HL-60 (cell line): ENCODE measurements around the gene COX11.

Experiments
- DNase-seq, 2 experiments: peaks; one replicate each; pipeline ENCODE4 v3.0.0-alpha.2; 2010 to 2020; ENCODE audit warnings: low read depth in 1 of 2, low spot score in 1 of 2
- H3K27ac ChIP-seq: fragments of 250-450 bp; sonication (Bioruptor Pico); replicated peaks from 2 replicates; pipeline ENCODE4 v1.5.1; 2020; ENCODE audit warnings: mild to moderate bottlenecking, moderate library complexity
- H3K27me3 ChIP-seq: fragments of 250-450 bp; sonication (Bioruptor Pico); 2 replicates; pipeline ENCODE4 v1.5.1; 2021; ENCODE audit warnings: mild to moderate bottlenecking, moderate library complexity; ENCODE audit not compliant: insufficient read depth, poor library complexity, severe bottlenecking
- H3K4me3 ChIP-seq: replicated peaks from 2 replicates; pipeline ENCODE4 v1.5.1; 2011; ENCODE audit warnings: mild to moderate bottlenecking, control low read depth, low read length; ENCODE audit not compliant: insufficient read depth
- GABPA ChIP-seq: IDR thresholded peaks from 2 replicates; pipeline ENCODE4 v1.6.1; 2012; ENCODE audit warnings: low read depth
- POLR2AphosphoS5 ChIP-seq: IDR thresholded peaks from 2 replicates; pipeline ENCODE4 v1.6.1; 2012; ENCODE audit warnings: low read depth
- REST ChIP-seq: IDR thresholded peaks from 2 replicates; pipeline ENCODE4 v1.6.1; 2012; ENCODE audit warnings: low read depth; ENCODE audit not compliant: insufficient replicate concordance
- SPI1 ChIP-seq: IDR thresholded peaks from 2 replicates; pipeline ENCODE4 v1.6.1; 2012; ENCODE audit warnings: low read depth, mild to moderate bottlenecking, borderline replicate concordance
- TF ChIP-seq, protein P1 (sequence below): IDR thresholded peaks from one replicate; pipeline ENCODE4 v1.5.1; 2011; ENCODE audit warnings: low read length, control low read depth, inconsistent platforms; ENCODE audit not compliant: insufficient read depth

Gene COX11

GRCh38 chr17:54945231-54945630 is 23.2 kb downstream of the COX11 start:
- no peak for DNase-seq
- no peak overlapping the region for H3K4me3 ChIP-seq
- TF ChIP-seq, protein P1, sequence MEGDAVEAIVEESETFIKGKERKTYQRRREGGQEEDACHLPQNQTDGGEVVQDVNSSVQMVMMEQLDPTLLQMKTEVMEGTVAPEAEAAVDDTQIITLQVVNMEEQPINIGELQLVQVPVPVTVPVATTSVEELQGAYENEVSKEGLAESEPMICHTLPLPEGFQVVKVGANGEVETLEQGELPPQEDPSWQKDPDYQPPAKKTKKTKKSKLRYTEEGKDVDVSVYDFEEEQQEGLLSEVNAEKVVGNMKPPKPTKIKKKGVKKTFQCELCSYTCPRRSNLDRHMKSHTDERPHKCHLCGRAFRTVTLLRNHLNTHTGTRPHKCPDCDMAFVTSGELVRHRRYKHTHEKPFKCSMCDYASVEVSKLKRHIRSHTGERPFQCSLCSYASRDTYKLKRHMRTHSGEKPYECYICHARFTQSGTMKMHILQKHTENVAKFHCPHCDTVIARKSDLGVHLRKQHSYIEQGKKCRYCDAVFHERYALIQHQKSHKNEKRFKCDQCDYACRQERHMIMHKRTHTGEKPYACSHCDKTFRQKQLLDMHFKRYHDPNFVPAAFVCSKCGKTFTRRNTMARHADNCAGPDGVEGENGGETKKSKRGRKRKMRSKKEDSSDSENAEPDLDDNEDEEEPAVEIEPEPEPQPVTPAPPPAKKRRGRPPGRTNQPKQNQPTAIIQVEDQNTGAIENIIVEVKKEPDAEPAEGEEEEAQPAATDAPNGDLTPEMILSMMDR, result no peak
- no peak overlapping the region for H3K27ac ChIP-seq
- H3K27me3 ChIP-seq, result no peaks in the 10 kb centered on the region

DNA sequence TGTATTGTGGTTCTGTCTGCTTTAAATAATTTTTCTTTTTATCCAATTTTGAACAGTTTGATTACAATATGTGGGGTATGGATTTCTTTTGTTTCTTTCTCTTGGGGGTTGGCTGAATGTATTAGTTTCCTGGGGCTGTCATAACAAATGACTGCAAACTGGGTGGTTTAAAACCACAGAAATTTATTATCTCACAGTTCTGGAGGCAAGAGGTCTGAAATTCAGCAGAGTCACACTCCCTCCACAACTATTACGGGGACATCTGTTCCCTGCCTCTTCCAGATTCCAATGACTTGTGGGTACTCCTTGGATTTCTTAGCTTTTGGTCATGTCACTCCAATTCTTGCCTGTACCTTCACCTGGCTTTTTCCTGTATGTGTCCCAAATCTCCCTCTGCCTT is 23.7 kb downstream of the COX11 start:
- Histone ChIP-seq H3K4me3 (no peak overlapping the region), H3K27ac (no peak overlapping the region), H3K27me3 (no peaks in the 10 kb centered on the region)
- TF ChIP-seq POLR2AphosphoS5, result no peak
- no peak for TF ChIP-seq REST
- TF ChIP-seq, protein P1, result no peak
- no peak for TF ChIP-seq SPI1
- no peak for TF ChIP-seq GABPA
- DNase-seq, result no peak

- Histone ChIP-seq H3K27ac (no peak overlapping the region), H3K4me3 (no peak overlapping the region), H3K27me3 (no peaks in the 10 kb centered on the region)
- TF ChIP-seq SPI1 (no peak), REST (no peak), POLR2AphosphoS5 (no peak), GABPA (no peak)
- TF ChIP-seq, protein P1, result no peak
- DNase-seq, result no peak
These were observed 27.2 kb downstream of the COX11 start for GRCh38 chr17:54941285-54941684.

DNA sequence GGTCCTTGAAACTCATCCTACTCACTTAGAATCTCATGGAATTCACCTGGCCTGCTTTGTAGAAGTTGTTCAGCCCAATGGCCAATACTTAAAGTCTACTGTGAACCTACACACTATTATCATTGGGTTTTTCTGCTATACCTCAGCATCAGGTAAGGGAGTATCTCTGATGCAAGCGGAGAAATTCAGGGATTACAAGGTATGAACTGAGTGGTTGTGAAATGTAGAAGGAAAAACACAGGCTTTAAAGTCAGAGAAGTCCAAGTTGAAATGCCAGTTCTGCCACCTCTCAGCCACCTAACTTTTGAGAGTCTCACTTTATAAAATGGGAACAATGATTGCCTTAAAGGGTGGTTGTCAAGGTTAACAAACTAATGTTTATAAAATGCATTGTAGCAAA is 31.0 kb downstream of the COX11 start:
- DNase-seq, result no peak

More for the DNA sequence above, 31.0 kb downstream of the COX11 start:
- H3K27ac ChIP-seq, result no peak overlapping the region
- H3K27me3 ChIP-seq, result no peaks in the 10 kb centered on the region
- H3K4me3 ChIP-seq, result no peak overlapping the region
- TF ChIP-seq SPI1, result no peak
- TF ChIP-seq GABPA, result no peak
- no peak for TF ChIP-seq POLR2AphosphoS5
- TF ChIP-seq REST, result no peak
- TF ChIP-seq, protein P1, result no peak
